ENCODE measurements around the gene SLC9A2. TPM values are rescaled to one million over a fixed set of nuclear protein-coding genes. Genes with fewer than 3 reads are reported as not detected.

Gene SLC9A2, protein sequence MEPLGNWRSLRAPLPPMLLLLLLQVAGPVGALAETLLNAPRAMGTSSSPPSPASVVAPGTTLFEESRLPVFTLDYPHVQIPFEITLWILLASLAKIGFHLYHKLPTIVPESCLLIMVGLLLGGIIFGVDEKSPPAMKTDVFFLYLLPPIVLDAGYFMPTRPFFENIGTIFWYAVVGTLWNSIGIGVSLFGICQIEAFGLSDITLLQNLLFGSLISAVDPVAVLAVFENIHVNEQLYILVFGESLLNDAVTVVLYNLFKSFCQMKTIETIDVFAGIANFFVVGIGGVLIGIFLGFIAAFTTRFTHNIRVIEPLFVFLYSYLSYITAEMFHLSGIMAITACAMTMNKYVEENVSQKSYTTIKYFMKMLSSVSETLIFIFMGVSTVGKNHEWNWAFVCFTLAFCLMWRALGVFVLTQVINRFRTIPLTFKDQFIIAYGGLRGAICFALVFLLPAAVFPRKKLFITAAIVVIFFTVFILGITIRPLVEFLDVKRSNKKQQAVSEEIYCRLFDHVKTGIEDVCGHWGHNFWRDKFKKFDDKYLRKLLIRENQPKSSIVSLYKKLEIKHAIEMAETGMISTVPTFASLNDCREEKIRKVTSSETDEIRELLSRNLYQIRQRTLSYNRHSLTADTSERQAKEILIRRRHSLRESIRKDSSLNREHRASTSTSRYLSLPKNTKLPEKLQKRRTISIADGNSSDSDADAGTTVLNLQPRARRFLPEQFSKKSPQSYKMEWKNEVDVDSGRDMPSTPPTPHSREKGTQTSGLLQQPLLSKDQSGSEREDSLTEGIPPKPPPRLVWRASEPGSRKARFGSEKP
- not detected in 2 replicates for total RNA-seq

DNA sequence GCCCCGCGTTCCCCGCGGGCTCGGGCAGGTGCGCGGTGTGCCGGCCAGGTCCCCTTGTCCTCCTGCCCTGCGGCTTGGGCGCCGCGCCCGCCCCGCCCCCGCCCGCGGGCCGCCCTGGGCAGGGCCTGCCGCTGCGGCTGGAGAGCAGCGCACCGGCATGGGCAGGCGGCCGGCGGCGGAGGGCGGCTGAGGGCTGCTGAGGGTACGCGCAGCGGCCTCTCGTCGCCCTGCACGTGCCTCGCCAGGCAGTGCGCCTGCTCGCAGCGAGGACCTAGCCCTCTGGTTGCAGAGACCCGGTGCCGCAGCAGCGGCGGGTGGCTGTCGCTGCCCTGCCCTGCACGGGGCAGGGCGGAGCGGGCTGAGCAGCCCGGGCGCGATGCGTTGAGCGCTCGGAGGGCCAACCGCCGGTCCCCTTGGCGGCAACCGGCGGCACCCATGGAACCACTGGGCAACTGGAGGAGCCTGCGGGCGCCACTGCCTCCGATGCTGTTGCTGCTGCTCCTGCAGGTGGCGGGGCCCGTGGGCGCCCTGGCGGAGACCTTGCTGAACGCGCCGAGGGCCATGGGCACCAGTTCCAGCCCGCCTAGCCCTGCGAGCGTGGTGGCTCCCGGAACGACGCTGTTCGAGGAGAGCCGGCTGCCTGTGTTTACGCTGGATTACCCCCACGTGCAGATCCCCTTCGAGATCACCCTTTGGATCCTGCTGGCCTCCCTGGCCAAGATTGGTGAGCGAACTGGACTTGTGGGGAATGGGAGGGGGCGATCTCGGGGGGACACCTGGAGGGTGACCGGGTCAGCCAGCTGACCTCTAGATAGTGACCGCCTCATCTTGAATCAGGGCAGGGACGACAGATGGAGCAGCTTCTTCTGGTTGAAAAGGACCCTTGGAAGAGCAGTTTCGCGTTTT is at the start of gene SLC9A2:
Gene SLC9A2 (plus strand): TSS at position 140 of the 906 bp plus-strand sequence. CDS start 296 bp downstream, at position 436.

Other genes starting within 250 kb of the SLC9A2 start
- under 0.01 TPM in 1 of 2 replicates, not detected in the other for gene IL18RAP, start 196.4 kb upstream of the SLC9A2 start, total RNA-seq
- gene SLC9A4, start 146.3 kb upstream of the SLC9A2 start, total RNA-seq, result not detected in 2 replicates
- 1.3 and 4.3 TPM in 2 replicates for gene TMEM182, start 142.5 kb downstream of the SLC9A2 start, total RNA-seq